WTC11 (cell line): ENCODE data around the gene PAFAH2.

Source experiments
- ESRRA ChIP-seq: sonication (generic); formaldehyde crosslinking; IDR thresholded peaks from 2 replicates; pipeline ENCODE4 v1.8.1; 2022; ENCODE audit warnings: mild to moderate bottlenecking, missing genetic modification reagents, borderline replicate concordance
- IRF2 ChIP-seq: sonication (generic); formaldehyde crosslinking; IDR thresholded peaks from 2 replicates; pipeline ENCODE4 v1.8.0; 2022; ENCODE audit warnings: low read depth, missing genetic modification reagents, borderline replicate concordance
- USF1 ChIP-seq: sonication (generic); formaldehyde crosslinking; IDR thresholded peaks from 2 replicates; pipeline ENCODE4 v1.8.0; 2022; ENCODE audit warnings: mild to moderate bottlenecking, missing genetic modification reagents
- ZNF317 ChIP-seq: sonication (generic); formaldehyde crosslinking; IDR thresholded peaks from 2 replicates; pipeline ENCODE4 v1.8.1; 2023; ENCODE audit warnings: low read depth, mild to moderate bottlenecking, moderate library complexity, missing genetic modification reagents, borderline replicate concordance
- TF ChIP-seq, protein P1 (sequence below): fragments of 200-600 bp; IDR thresholded peaks from 2 replicates; pipeline ENCODE4 v1.8.0; 2022; ENCODE audit warnings: antibody characterized with exemption
- TF ChIP-seq, protein P2 (sequence below): sonication (generic); formaldehyde crosslinking; IDR thresholded peaks from 2 replicates; pipeline ENCODE4 v1.8.1; 2022; ENCODE audit warnings: low read depth, mild to moderate bottlenecking, moderate library complexity, missing genetic modification reagents, borderline replicate concordance

- TF ChIP-seq, protein P1, sequence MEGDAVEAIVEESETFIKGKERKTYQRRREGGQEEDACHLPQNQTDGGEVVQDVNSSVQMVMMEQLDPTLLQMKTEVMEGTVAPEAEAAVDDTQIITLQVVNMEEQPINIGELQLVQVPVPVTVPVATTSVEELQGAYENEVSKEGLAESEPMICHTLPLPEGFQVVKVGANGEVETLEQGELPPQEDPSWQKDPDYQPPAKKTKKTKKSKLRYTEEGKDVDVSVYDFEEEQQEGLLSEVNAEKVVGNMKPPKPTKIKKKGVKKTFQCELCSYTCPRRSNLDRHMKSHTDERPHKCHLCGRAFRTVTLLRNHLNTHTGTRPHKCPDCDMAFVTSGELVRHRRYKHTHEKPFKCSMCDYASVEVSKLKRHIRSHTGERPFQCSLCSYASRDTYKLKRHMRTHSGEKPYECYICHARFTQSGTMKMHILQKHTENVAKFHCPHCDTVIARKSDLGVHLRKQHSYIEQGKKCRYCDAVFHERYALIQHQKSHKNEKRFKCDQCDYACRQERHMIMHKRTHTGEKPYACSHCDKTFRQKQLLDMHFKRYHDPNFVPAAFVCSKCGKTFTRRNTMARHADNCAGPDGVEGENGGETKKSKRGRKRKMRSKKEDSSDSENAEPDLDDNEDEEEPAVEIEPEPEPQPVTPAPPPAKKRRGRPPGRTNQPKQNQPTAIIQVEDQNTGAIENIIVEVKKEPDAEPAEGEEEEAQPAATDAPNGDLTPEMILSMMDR, result no peak
- TF ChIP-seq USF1 (CRISPR knock-in tag) (no peak), IRF2 (CRISPR knock-in tag) (no peak), ESRRA (CRISPR knock-in tag) (no peak), ZNF317 (CRISPR knock-in tag) (no peak)
- TF ChIP-seq, protein P2, sequence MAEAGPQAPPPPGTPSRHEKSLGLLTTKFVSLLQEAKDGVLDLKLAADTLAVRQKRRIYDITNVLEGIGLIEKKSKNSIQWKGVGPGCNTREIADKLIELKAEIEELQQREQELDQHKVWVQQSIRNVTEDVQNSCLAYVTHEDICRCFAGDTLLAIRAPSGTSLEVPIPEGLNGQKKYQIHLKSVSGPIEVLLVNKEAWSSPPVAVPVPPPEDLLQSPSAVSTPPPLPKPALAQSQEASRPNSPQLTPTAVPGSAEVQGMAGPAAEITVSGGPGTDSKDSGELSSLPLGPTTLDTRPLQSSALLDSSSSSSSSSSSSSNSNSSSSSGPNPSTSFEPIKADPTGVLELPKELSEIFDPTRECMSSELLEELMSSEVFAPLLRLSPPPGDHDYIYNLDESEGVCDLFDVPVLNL (CRISPR knock-in tag), result no peak
Measured at GRCh38 chr1:26019641-26020315, 21.9 kb upstream of the PAFAH2 start.
